SHP77 treated with DMSO at 0.1 percent for 48 hours (cell line): ENCODE data around the gene FAM9C.
"Not testable (repeated sequence)": the region's sequence is repeated elsewhere in the genome, so short reads cannot be mapped to it uniquely, and the experiment has no call there.

ENCODE experiments used
- DNase-seq: peaks from one replicate; lab custom pipeline; 2025; lab: John Stamatoyannopoulos, UW

Gene FAM9C

DNA sequence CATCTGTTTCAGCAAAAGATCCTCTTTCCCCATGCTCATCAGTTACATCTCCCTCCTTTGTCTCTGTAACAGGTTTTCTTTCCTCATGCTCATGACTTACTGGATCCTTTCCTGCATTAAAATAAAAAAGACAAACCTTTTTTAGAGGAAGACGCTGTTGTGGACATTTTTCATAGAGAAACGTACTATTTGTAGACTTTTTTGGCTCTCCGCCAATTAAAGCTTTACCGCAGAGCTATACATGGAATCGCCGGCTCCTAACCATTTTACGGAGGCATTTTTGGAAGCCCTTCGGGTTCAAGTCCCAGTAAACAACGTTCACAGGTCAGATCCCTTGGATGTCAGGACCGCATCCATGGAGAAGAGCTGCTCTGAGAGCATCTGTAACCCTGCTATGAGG is 1.3 kb downstream of the FAM9C start:
- DNase-seq = no peak

DNA sequence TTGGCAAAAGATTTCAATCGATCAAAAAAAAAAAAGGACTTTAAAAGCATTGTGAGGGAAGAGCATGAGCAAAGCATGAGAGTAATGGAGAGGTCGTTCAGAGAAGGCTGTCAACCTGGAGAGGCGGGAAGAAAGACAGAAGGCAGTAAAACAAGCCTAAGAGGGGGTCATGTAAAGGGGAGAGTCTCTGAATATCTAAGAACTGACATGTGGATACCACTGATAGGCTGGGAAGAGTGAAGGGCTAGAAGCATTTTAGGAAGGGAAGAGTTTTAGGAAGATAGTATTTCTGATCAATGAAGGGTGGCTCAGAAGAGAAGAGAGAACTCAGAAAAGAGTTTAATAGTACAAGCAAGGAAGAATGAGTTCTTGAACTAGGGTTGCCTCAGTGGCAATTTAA is 7.5 kb downstream of the FAM9C start:
- DNase-seq = no peak

DNA sequence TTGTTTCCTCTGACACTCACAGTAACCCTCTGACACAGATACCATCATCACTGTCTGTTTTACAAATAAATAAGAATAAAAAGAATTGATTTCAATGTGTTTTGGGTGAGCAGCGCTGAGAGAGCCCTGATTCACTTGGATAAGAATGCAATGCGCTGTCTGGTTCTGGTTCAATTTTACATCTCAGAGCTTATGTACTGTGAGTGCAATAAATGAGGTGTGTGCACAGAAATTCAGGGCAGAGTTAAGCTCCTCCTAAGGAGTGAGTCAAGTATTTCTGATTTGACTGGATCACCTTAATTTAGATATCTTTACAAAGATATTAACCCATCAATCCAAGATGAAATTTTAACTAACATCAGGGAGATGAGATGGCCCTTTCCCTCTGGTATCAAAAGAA is 11.2 kb downstream of the FAM9C start:
- DNase-seq = no peak

DNA sequence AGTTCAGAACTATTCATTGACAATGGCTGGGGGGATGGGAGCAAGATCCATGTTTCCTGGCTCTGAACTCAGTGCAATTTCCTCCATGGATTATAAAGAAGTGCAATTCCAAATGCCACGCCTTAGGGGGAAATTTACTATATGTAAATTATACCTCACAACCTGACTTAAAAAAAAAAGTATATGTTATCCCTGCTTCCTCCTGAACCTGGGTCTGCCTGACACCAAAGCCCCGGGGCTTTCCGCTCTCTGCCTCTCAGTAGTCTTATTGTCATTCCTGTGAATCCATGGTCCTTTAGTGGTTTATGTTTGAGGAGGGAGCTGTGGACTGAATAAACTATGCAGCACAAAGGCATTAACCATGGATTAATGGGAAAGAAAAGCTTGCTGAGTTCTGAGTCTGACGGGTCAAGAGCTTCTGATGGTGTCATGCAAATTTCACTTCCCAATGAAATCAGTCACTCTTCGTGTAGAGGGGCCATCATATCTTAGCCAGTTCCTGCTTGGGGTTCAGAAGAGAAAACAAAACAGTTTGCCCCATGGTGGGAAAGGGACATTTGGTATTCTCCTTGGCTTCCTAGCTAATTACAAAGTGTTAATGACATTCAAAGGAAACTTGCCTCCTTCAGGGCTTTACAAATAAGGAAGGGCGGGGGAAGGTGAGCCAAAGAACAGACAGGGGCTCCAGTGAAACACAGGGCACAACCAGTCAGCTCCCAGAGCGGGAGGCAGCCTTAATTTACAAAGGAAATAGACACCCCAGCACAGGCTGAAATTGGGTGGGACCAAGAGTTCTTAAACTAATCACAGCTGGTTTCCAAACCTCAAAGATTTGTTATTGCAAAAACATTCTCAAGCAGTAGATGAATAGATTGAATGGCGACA is 14.3 kb downstream of the FAM9C start:
- DNase-seq = no peak

DNA sequence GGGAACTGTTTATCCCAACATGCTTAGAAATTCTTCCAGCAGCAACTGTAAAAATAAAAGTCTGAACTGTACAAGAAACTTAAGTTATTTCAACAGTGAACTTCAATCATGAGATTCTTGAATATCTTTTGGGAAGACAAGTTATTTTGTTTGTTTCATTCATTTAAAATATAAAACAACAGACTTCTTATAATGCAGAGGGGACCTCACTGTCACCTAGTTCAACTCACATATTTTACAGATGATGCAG is 14.9 kb downstream of the FAM9C start:
- DNase-seq = no peak

GRCh38 chrX:13028871-13029636 is 15.4 kb downstream of the FAM9C start:
- DNase-seq = no peak

- DNase-seq = no peak
Observed at GRCh38 chrX:13026877-13027652, 17.4 kb downstream of the FAM9C start.

GRCh38 chrX:13024986-13025385 is 19.4 kb downstream of the FAM9C start:
- no peak for DNase-seq

DNA sequence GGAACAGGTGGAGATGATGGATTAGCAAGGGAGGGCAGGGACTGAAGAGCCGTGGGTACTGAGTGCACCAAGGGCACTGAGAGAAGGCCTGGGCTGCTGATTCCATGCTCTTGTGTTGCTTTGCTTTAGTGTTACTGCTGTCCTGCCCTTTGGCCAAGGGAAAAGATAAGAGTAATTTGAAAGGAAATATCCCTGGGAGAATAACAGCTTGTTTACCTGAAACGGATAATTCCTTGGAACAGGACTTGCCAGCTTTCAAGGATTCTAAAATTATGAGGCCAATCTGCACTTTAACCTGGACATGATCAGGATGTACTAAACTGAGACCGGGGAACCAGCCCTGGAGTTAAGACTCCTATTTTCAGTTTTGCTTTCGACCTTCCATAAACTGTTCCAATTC is 20.4 kb downstream of the FAM9C start:
- no peak for DNase-seq

DNA sequence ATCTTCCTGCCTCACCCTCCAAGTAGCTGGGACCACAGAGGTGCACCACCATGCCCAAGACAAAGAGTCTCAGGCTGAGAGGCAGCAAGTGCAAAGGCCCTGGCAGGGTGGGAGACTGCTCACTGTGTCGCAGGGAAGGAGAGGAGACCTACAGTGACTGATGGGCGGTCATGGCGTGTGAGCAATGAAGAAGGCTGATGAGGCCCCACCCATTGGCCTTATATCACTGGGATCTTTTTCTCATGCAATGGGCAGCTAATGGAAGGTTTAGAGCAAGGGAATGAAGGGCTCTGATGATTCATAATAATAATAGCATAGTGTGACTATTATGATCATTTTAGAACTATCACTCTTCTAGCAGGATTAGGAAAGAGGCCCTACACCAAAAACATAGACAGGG is 20.9 kb downstream of the FAM9C start:
- no peak for DNase-seq

- no peak for DNase-seq
Observed at GRCh38 chrX:13022926-13023325, 21.5 kb downstream of the FAM9C start.

- DNase-seq = not testable (repeated sequence)
Observed at GRCh38 chrX:13016731-13017130, 27.7 kb downstream of the FAM9C start.

DNA sequence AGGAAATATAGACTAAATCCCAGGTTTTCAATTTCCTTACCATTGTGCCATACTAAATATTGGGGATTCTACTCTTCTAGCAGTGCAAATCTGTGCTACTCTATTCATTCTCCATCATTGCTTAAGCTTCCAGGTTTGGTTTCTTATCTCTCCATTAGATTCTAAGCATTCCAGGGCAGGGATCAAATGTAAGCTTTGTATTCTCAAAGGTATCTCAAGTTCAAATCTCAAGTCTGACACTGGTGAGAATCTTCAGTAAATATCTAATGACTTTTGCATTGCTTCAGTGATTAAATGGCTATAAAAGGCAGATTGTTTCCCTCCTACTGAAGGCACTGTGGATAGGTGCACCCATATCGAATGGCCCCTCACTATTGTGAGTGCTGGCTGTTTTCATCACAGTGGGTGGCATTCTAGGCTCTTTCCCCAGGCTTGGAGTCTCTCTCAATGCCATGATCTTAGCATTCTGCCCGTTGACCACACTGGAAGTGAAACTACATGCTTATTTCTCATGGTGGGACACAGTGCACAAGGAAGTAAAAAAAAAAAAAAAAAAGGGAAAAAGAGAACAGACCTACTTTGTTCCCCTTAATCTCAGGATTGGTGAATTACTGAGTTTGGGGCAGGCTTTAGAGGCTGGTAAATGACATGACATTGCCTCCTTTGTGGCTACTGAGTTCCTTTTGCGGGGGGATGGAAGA is 28.7 kb downstream of the FAM9C start:
- DNase-seq = no peak

- DNase-seq = no peak
Observed at GRCh38 chrX:13014111-13015096, 30.0 kb downstream of the FAM9C start.

DNA sequence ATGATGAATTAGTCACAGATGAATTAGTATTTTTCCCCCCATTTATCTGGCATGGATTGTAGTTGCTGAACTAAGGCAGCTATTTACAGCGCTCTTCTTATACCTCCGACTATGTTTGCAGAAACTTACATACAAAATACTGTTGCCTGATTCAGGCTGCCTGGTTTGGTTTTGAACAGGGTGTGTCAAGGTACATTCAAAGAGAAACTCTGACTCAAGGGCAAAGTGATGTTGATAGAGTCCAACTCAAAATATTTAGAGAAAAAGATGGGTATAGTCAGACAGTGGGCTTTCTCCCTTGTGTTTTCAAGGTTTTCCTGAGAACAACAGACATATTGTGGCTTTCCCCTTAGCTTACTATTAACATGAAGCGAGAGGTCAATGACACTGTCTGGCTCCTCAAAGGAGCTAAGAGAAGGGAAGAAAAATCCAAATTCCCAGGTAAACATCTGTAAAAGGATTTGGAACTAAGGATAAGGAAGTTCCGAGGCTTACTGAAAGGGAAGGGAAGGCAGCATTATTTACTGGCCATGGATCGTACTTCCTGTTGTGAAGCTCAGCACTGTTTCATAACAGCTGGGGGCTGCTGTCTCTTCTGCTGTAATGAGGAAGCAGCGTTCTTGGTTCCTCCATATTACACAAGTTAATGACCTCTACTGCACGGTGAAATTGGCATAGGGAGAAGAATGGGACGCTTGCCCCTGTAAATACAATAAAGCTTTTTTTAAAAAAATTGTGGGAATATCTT is 30.9 kb downstream of the FAM9C start:
- no peak for DNase-seq

DNA sequence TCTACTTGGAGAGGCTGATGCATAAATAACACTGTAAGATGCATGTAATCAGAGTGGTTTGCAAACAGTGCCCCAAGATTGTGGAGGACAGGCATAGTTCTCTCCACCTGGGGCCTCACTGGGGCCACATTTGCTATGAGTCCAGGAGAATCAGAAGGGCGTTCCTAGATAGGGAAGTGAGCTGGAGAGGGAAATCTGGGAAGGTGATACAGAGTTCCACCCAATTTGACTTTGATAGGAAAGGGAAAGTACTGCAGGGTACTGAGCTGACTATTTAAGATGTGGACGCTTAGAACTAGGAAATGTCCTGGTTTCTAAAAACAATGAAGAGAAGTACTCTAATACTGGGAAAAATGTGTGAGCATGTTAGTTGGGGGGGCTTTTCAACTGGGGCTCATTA is 33.9 kb downstream of the FAM9C start:
- no peak for DNase-seq

- no peak for DNase-seq
Observed at GRCh38 chrX:13009844-13010243, 34.6 kb downstream of the FAM9C start.

DNA sequence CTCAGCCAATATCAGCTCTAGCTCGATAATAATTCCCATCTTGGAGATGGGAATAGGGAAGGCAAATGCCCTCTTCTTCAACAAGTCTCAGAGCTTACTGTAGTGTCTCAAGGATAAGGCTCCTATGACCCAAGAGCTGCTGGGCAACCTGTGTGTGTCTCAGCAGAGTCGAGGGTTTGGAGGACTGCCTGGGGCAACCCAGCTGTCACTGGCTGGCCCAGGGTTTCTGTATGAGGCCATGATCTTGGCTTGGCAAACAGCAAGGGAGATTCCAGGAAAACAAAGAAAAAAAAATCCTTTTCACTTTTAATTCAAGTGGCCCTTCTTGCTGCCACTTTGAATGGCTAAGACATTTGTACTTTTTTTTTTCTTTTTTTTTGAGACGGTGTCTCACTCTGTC is 35.1 kb downstream of the FAM9C start:
- no peak for DNase-seq

DNA sequence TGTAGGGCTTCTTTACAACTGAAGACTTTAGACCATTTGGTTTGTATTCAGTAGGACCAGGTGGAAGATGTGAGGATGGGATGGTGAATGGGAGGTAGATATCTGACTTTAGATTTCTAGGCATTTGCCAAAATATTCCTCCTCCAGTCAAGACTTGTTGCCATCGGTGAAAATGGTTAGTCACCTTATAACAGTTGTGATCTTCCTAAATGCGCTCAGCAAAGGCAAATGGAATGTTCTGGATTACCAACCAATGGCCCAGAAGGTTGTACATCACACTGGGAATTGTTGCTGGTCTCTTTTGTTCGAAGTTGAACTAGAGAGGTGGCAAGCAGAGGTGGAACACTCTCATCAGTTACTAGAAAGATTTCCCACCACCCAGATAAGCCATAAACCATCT is 35.6 kb downstream of the FAM9C start:
- DNase-seq = no peak

GRCh38 chrX:13008189-13008533 is 36.3 kb downstream of the FAM9C start:
- DNase-seq = no peak
